HepG2 (cell line): ENCODE measurements around the gene NAT14. TPM values are rescaled to one million over a fixed set of nuclear protein-coding genes. Genes with fewer than 3 reads are reported as not detected.

Experiments
- AKAP8 ChIP-seq: sonication (generic); formaldehyde crosslinking; IDR thresholded peaks from 2 replicates; pipeline ENCODE4 v1.5.1; 2020; ENCODE audit warnings: mild to moderate bottlenecking, missing genetic modification reagents
- ASH2L ChIP-seq: fragments of 300-600, 200-600 bp; sonication (generic); IDR thresholded peaks from 2 replicates; pipeline ENCODE4 v1.7.0; 2017; ENCODE audit warnings: low read depth, mild to moderate bottlenecking, moderate library complexity, mixed read lengths, low read length; ENCODE audit not compliant: insufficient read length
- ATF4 ChIP-seq, 2 experiments: fragments of 450-650 bp in 1 of 2; sonication (generic) in 1 of 2; formaldehyde crosslinking; IDR thresholded peaks; 2 replicates each; pipeline versions ENCODE4 v1.5.0 to v1.8.0; 2020 to 2022; ENCODE audit warnings: mild to moderate bottlenecking in 1 of 2, missing genetic modification reagents in 1 of 2
- BCL6 ChIP-seq: IDR thresholded peaks from 2 replicates; pipeline ENCODE4 v1.6.1; 2016; ENCODE audit warnings: missing genetic modification reagents, missing compliant biosample characterization
- BORCS8-MEF2B ChIP-seq: sonication (generic); formaldehyde crosslinking; IDR thresholded peaks from 2 replicates; pipeline ENCODE4 v1.8.0; 2022; ENCODE audit warnings: mild to moderate bottlenecking, missing genetic modification reagents
- CCDC6 ChIP-seq: sonication (generic); formaldehyde crosslinking; IDR thresholded peaks from 2 replicates; pipeline ENCODE4 v1.8.1; 2022; ENCODE audit warnings: mild to moderate bottlenecking, missing genetic modification reagents, moderate library complexity
- CHD4 ChIP-seq: fragments of 200-600 bp; sonication (generic); IDR thresholded peaks from 2 replicates; pipeline ENCODE4 v1.7.0; 2017; ENCODE audit warnings: mild to moderate bottlenecking, low read length, borderline replicate concordance
- GATAD2A ChIP-seq: IDR thresholded peaks from 2 replicates; pipeline ENCODE4 v1.6.1; 2016
- HHEX ChIP-seq: IDR thresholded peaks from 2 replicates; pipeline ENCODE4 v1.6.1; 2016; ENCODE audit warnings: control low read depth
- HNF4G ChIP-seq, 2 experiments: sonication (generic) in 1 of 2; formaldehyde crosslinking in 1 of 2; IDR thresholded peaks; 2 replicates each; pipeline versions ENCODE4 v1.4.0 to v1.6.1; 2011 to 2020; ENCODE audit warnings: borderline replicate concordance in 2 of 2, low read depth in 2 of 2, mild to moderate bottlenecking in 2 of 2, low read length in 1 of 2, missing genetic modification reagents in 1 of 2, moderate library complexity in 1 of 2
- IRX3 ChIP-seq: sonication (generic); formaldehyde crosslinking; IDR thresholded peaks from 2 replicates; pipeline ENCODE4 v1.8.1; 2023; ENCODE audit warnings: mild to moderate bottlenecking, low read depth, missing genetic modification reagents, borderline replicate concordance
- KDM5A ChIP-seq: fragments of 200-600 bp; sonication (generic); IDR thresholded peaks from 2 replicates; pipeline ENCODE4 v1.7.0; 2018; ENCODE audit warnings: antibody characterized with exemption, mild to moderate bottlenecking, low read length, borderline replicate concordance
- LCORL ChIP-seq, 2 experiments: fragments of 450-650 bp in 1 of 2; sonication (generic) in 1 of 2; formaldehyde crosslinking in 1 of 2; IDR thresholded peaks; 2 replicates each; pipeline versions ENCODE4 v1.5.0 to v1.6.1; 2017 to 2020; ENCODE audit warnings: antibody characterized with exemption in 1 of 2, missing genetic modification reagents in 1 of 2
- MIXL1 ChIP-seq: IDR thresholded peaks from 2 replicates; pipeline ENCODE4 v1.6.1; 2016
- MXD4 ChIP-seq: IDR thresholded peaks from 2 replicates; pipeline ENCODE4 v1.6.1; 2016; ENCODE audit warnings: mild to moderate bottlenecking, missing biosample characterization, missing genetic modification reagents
- NFE2L1 ChIP-seq: sonication (generic); formaldehyde crosslinking; IDR thresholded peaks from 2 replicates; pipeline ENCODE4 v1.4.0; 2020; ENCODE audit warnings: missing genetic modification reagents, mild to moderate bottlenecking, borderline replicate concordance
- RNF219 ChIP-seq: sonication (generic); formaldehyde crosslinking; IDR thresholded peaks from 2 replicates; pipeline ENCODE4 v1.5.0; 2020; ENCODE audit warnings: mild to moderate bottlenecking, missing genetic modification reagents
- SNRNP70 ChIP-seq: fragments of 200-400 bp; formaldehyde crosslinking; IDR thresholded peaks from 2 replicates; pipeline ENCODE4 v1.6.1; 2017; ENCODE audit warnings: mild to moderate bottlenecking, low read depth, low read length, moderate library complexity
- ZC3H4 ChIP-seq: sonication (generic); formaldehyde crosslinking; IDR thresholded peaks from 2 replicates; pipeline ENCODE4 v1.4.0; 2020; ENCODE audit warnings: missing genetic modification reagents, borderline replicate concordance
- ZNF124 ChIP-seq: sonication (generic); formaldehyde crosslinking; IDR thresholded peaks from 2 replicates; pipeline ENCODE4 v1.4.0; 2020; ENCODE audit warnings: missing genetic modification reagents
- ZNF343 ChIP-seq: sonication (generic); formaldehyde crosslinking; IDR thresholded peaks from 2 replicates; pipeline ENCODE4 v1.4.0; 2020; ENCODE audit warnings: mild to moderate bottlenecking, missing genetic modification reagents
- ZNF572 ChIP-seq: sonication (generic); formaldehyde crosslinking; IDR thresholded peaks from 2 replicates; pipeline ENCODE4 v1.5.1; 2020; ENCODE audit warnings: mild to moderate bottlenecking, missing genetic modification reagents
- ZNF577 ChIP-seq: sonication (generic); formaldehyde crosslinking; IDR thresholded peaks from 2 replicates; pipeline ENCODE4 v1.4.0; 2020; ENCODE audit warnings: mild to moderate bottlenecking, low read depth, missing genetic modification reagents, borderline replicate concordance
- ZNF703 ChIP-seq: sonication (generic); formaldehyde crosslinking; IDR thresholded peaks from 2 replicates; pipeline ENCODE4 v1.5.1; 2020; ENCODE audit warnings: missing genetic modification reagents, mild to moderate bottlenecking, moderate library complexity, borderline replicate concordance
- ZNF746 ChIP-seq: sonication (generic); formaldehyde crosslinking; IDR thresholded peaks from 2 replicates; pipeline ENCODE4 v1.8.0; 2022; ENCODE audit warnings: mild to moderate bottlenecking, missing genetic modification reagents
- polyA plus RNA-seq, 8 experiments: library from polyadenylated mRNA; depleted of rRNA in 3 of 8; stranded (reverse) in 7 of 8; unstranded in 1 of 8; fragments of >200 nt; fragmentation: Illumina TruSeq in 4 of 8; extraction: Trizol in 4 of 8; gene quantifications; 2 replicates each; pipeline versions ENCODE4 v1.2.1 to v1.2.3, GENCODE V29; 2011 to 2016; ENCODE audit warnings: low read depth in 4 of 8, missing spikeins in 1 of 8, mixed read lengths in 1 of 8; ENCODE audit not compliant: insufficient read depth in 1 of 8
- total RNA-seq, 5 experiments: library from RNA; depleted of rRNA; stranded (reverse); fragments of >200 nt; fragmentation: Illumina TruSeq; extraction: Trizol; gene quantifications; 2 replicates each; pipeline ENCODE4 v1.2.3, GENCODE V29; 2016; ENCODE audit warnings: low read depth in 1 of 5
- TF ChIP-seq, protein P1 (sequence below): sonication (generic); formaldehyde crosslinking; IDR thresholded peaks from 2 replicates; pipeline ENCODE4 v1.5.0; 2020; ENCODE audit warnings: missing genetic modification reagents

The NAT14 gene
- total and polyA plus RNA-seq, 2 of the 13 experiments (the other 11 are each of a cell fraction or from before 2014, with no cell fraction given): 20.7 to 22.3 TPM

DNA sequence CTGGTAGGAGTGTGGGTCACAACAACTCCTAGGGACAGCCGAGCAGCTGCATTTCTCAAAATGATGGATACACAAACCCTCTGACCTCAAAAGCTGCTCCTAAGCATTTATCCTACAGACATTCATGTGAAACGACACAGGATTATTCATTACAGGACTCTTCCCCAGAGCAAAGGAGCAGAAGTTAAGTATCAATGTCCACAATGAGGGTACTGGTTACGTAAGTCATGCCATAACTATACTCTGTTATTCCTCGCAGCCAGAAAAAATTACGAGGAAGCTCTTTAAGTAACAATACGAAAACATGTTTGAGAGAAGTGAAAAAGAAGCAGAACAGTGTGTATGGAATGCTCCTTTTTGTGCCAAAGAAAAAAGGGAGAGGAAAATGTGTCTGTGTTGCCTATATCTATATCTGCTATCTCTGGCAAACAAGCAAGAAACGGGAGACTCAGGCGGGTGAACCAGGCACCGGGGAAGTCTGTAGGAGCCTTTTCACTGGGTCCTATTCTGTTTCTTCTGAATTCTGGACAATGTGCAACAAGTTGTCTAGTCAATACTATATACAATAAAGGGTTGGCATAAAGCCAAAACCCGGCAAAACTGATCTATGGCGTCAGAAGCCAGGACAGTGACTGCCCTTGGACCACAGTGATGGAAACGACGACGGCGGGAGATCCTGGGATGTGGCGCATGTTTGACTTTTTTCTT lies 24.9 kb upstream of the NAT14 start (continued):
- no peak for TF ChIP-seq LCORL (IDR thresholded peaks at IDR 0.05)
- 0 out of 2 replicates have a peak, but pooled peaks have one; percentile 16 for TF ChIP-seq LCORL (CRISPR knock-in tag; IDR thresholded peaks at IDR 0.05)
- TF ChIP-seq ATF4 (CRISPR knock-in tag; IDR thresholded peaks at IDR 0.05): 0 out of 4 replicates have a peak, but pooled peaks of 1 of the 2 experiments have one; percentile 5
- TF ChIP-seq MXD4 (CRISPR knock-in tag): 0 out of 2 replicates have a peak, but pooled peaks have one; percentile 26
- TF ChIP-seq CHD4: peak; percentile 46; the same call in 1 of the 2 replicates
- TF ChIP-seq BCL6 (CRISPR knock-in tag): 0 out of 2 replicates have a peak, but pooled peaks have one; percentile 6
- TF ChIP-seq ZNF703: no peak; the same call in 1 of the 2 replicates
- 0 out of 2 replicates have a peak, but pooled peaks have one; percentile 61 for TF ChIP-seq RNF219 (CRISPR knock-in tag)
- TF ChIP-seq, protein P1, sequence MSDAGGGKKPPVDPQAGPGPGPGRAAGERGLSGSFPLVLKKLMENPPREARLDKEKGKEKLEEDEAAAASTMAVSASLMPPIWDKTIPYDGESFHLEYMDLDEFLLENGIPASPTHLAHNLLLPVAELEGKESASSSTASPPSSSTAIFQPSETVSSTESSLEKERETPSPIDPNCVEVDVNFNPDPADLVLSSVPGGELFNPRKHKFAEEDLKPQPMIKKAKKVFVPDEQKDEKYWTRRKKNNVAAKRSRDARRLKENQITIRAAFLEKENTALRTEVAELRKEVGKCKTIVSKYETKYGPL: 0 out of 2 replicates have a peak, but pooled peaks have one; percentile 81
- TF ChIP-seq ZNF343 (CRISPR knock-in tag): peak; percentile 21; the same call in 1 of the 2 replicates
- peak; percentile 46; the same call in 1 of the 2 replicates for TF ChIP-seq MIXL1 (CRISPR knock-in tag)
- no peak for TF ChIP-seq NFE2L1 (CRISPR knock-in tag)
- no peak for TF ChIP-seq CCDC6 (CRISPR knock-in tag)
- TF ChIP-seq ZNF746: no peak
- no peak for TF ChIP-seq SNRNP70
- TF ChIP-seq ZNF124: peak; percentile 42; the same call in 1 of the 2 replicates
- no peak for TF ChIP-seq BORCS8-MEF2B
- no peak for TF ChIP-seq ZNF577 (CRISPR knock-in tag)
- TF ChIP-seq KDM5A: peak; percentile 47; the same call in 1 of the 2 replicates
- peak; percentile 9 for TF ChIP-seq ASH2L
- no peak for TF ChIP-seq HHEX
- no peak for TF ChIP-seq IRX3 (CRISPR knock-in tag)
- no peak for TF ChIP-seq ZNF572
- TF ChIP-seq ZC3H4 (CRISPR knock-in tag): 0 out of 2 replicates have a peak, but pooled peaks have one; percentile 23
- TF ChIP-seq AKAP8 (CRISPR knock-in tag): 0 out of 2 replicates have a peak, but pooled peaks have one; percentile 5
- TF ChIP-seq GATAD2A: peak; percentile 53
- peak; percentile 36 for TF ChIP-seq HNF4G (IDR thresholded peaks at IDR 0.05; ENCODE audit: borderline replicate concordance, low read depth, low read length)
- TF ChIP-seq HNF4G (CRISPR knock-in tag; IDR thresholded peaks at IDR 0.05; ENCODE audit: borderline replicate concordance, low read depth): no peak
